ENCODE results near the gene ACVR1B.

GRCh38 chr12:52004042-52004648 lies 52.6 kb downstream of the ACVR1B start:
- peak; percentile 43 to 93 (median 76) for TF ChIP-seq CTCF (IDR thresholded peaks at IDR 0.05)
- TF ChIP-seq POLR2A (IDR thresholded peaks at IDR 0.05) = no peak
- peak; percentile 63 for TF ChIP-seq POLR2AphosphoS5 (IDR thresholded peaks at IDR 0.05)

Measured in prostate gland (tissue), 2 donors.